ENCODE data around the gene COL15A1.

GRCh38 chr9:99083051-99083450 lies 139.3 kb downstream of the COL15A1 start:
- TF ChIP-seq CTCF (IDR thresholded peaks at IDR 0.05 in 8 of 11, conservative IDR thresholded peaks at IDR 0.05 in 3 of 11) (no peak), POLR2A (IDR thresholded peaks at IDR 0.05) (no peak)

Data from spleen (tissue), 7 donors.